ENCODE measurements around the gene SUPT6H. TPM values are rescaled to one million over a fixed set of nuclear protein-coding genes. Genes with fewer than 3 reads are reported as not detected.
A peak's percentile ranks its signal among the peaks of the same experiment; 100 is the strongest.

SUPT6H gene
- total RNA-seq (2014; rRNA removed; shearing (Covaris generic)) (39.7 and 45.0 TPM in 2 replicates), polyA plus RNA-seq (2016; fragmentation: Nextera tagmentation; extraction: Ambion mirVana) (26.5 and 27.3 TPM in 2 replicates)

DNA sequence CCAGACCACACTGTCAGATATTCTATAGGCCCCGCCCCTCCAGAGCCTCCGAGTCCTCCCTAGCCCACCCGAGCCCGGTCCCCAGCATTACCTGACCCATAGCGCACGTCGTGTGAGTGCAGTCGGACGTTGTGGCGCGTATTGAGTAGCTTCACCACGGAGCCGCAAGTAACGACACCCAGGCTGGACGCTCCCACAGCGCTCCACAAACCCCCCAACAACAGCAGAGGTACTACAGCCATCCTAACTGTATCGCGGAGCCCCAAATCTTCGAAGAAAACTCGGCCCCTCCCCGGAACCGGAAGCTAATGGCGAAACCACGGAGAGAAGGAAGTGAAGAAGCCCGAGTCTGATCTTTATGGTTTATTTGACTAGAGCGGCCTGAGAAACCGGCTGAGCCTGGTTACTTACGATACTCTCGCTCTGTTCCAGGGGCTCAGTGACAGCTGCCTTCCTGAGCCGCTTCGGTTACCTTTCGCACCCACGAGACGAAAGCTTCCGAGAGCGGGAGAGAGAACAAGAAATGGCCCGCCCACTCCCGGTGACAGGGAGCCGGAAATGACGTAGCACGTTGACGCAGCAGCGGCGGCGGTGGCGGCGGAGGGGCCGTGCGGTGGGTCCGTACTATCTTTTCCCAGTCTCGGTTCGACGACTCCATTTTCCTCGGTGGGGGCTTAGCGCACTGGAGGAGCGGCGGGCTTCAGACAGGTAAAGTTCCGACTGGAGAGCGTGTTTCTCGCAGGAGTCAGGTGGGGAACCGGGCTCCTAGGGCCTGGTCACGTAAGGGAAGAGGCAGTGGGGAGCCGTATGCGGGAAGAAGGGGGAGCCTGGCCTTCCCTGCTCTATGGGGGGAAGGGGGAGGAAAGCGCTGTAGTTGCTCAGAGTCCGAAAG, at the start of gene SUPT6H, which contains the start of gene SDF2:
Gene SUPT6H, plus strand, starts transcription at position 571 of the 892 bp plus-strand sequence. CDS start 11,197 bp downstream, outside the sequence.
Gene SDF2, minus strand, starts transcription at position 272 of the 892 bp plus-strand sequence. Its CDS starts 30 bp downstream, at position 242.
- Histone ChIP-seq H3K27me3 (replicated peaks; ENCODE audit: insufficient read depth) (no peaks in the 10 kb centered on the region), H3K79me2 (ENCODE audit: insufficient read depth) (peaks cover 100% of the 10 kb centered on the region), H4K20me1 (ENCODE audit: insufficient read depth) (no peaks in the 10 kb centered on the region), H3K9me3 (ENCODE audit: low read depth) (no peaks in the 10 kb centered on the region), H3K4me3 (peak within 1 kb of the TSS; percentile 96), H3K4me1 (ENCODE audit: insufficient read depth) (peaks cover 23% of the 10 kb centered on the region), H3K9ac (peak within 1 kb of the TSS; percentile 98), H3K27ac (peak within 1 kb of the TSS; percentile 96), H3K36me3 (ENCODE audit: low read depth) (no peaks in the 10 kb centered on the region), H3K9me2 (ENCODE audit: insufficient read depth) (no peaks in the 10 kb centered on the region), H2AFZ (peak within 1 kb of the TSS; percentile 97), H3F3A (ENCODE audit: insufficient read depth) (0 out of 2 replicates have a peak, but pooled peaks cover 4% of the 10 kb centered on the region), H3K4me2 (ENCODE audit: unreplicated experiment) (peak within 1 kb of the TSS; percentile 90)
- TF ChIP-seq EZH2 (IDR thresholded peaks at IDR 0.05; ENCODE audit: insufficient read depth, poor library complexity, severe bottlenecking) (no peak), EZH2phosphoT487 (IDR thresholded peaks at IDR 0.05; ENCODE audit: insufficient read depth, low read depth) (no peak)
- 1% methylated on average over 63 to 65 of the region's 66 CpGs for WGBS, 2 experiments (ENCODE audit: low coverage in 1 of 2, low lambda C conversion rate in 2 of 2, missing lambda C conversion rate in 2 of 2)
- in situ Hi-C loops (cut with MboI), result no loop called here
- peak; percentile 96 for DNase-seq

DNA sequence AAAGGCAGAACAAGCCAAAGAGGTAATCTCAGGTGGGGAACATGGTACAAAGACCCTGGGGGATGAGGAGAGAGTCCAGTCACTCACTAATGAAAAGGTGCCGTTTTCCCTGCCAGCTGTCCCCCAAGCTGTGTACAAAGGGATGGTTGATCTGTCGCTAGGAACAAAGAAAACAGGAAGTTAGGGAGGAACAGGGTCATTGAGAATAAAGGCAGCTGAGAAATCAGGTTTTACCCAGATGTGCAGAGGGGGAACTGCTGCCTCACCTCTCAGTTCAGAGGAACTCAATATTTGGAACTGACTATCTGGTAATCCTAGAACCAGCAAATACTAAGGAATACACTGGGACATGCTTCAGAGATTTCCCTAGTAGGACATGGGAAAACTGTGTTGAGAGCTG, 49.5 kb upstream of the SUPT6H start:
- Histone ChIP-seq H3K9me3 (ENCODE audit: low read depth) (no peaks in the 10 kb centered on the region), H2AFZ (no peak overlapping the region), H4K20me1 (ENCODE audit: insufficient read depth) (no peaks in the 10 kb centered on the region), H3K79me2 (ENCODE audit: insufficient read depth) (no peaks in the 10 kb centered on the region), H3K9me2 (ENCODE audit: insufficient read depth) (no peaks in the 10 kb centered on the region), H3K4me2 (ENCODE audit: unreplicated experiment) (no peak overlapping the region), H3K9ac (no peak overlapping the region), H3K27me3 (replicated peaks; ENCODE audit: insufficient read depth) (no peaks in the 10 kb centered on the region), H3K4me1 (ENCODE audit: insufficient read depth) (no peaks in the 10 kb centered on the region), H3F3A (ENCODE audit: insufficient read depth) (peaks cover 5% of the 10 kb centered on the region; the same call in 1 of the 2 replicates), H3K27ac (no peak overlapping the region), H3K4me3 (no peak overlapping the region), H3K36me3 (ENCODE audit: low read depth) (peaks cover 32% of the 10 kb centered on the region)
- 34 to 40% methylated on average over 2 of the region's 2 CpGs for WGBS, 2 experiments (ENCODE audit: low coverage in 1 of 2, low lambda C conversion rate in 2 of 2, missing lambda C conversion rate in 2 of 2)
- in situ Hi-C loops (cut with MboI), result no loop called here
- TF ChIP-seq EZH2phosphoT487 (IDR thresholded peaks at IDR 0.05; ENCODE audit: insufficient read depth, low read depth), result no peak
- TF ChIP-seq EZH2 (IDR thresholded peaks at IDR 0.05; ENCODE audit: insufficient read depth, poor library complexity, severe bottlenecking), result no peak
- no peak for DNase-seq

DNA sequence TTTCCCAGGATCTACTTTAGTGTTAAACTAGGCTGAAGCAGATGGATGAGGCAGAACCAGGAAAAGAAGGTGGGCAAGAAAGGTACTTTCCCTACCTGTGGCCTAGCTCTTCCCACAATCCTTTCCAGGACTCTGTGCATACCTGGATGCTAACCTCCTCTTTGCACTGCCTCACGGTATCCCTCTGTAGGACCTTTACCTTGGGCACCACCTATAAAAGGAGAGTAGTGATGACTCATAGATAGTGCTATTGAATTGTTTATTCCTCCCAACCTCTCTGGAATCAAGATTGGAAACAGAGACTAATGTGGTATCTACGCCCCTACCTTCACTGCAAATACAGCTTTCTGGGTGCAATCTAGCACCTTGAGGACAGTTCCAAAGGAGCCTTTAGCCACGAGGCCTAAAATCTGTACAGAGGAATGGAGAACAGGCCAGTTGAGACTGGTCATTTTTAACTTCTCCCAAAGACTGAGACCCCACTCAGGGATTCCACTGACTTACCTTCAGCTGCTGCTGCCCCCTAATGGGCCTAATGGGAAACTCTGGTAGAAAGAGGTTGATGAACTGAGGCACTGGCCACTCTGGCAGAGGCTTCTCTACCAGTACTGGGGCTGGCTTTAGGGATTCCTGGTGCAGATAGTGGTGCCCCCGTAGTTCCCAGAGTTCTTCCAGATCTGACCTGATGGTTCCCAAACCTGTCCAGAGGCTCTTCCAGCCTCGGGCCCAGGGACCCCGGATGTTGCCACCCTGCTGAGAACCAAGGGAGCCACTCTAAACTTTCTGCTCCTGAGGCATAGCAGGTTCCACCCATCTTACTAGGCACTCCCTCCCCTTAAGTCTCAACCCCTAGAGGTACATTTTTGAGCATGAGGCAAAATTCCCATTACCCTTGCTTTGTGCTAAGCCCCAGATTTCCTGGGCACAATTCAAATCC, 48.8 kb upstream of the SUPT6H start:
- DNase-seq, result peak; percentile 47
- Histone ChIP-seq H3K27ac (no peak overlapping the region), H3K36me3 (ENCODE audit: low read depth) (peaks cover 38% of the 10 kb centered on the region), H2AFZ (no peak overlapping the region), H3K9me3 (ENCODE audit: low read depth) (no peaks in the 10 kb centered on the region), H3K9ac (no peak overlapping the region), H4K20me1 (ENCODE audit: insufficient read depth) (no peaks in the 10 kb centered on the region), H3K79me2 (ENCODE audit: insufficient read depth) (no peaks in the 10 kb centered on the region), H3K9me2 (ENCODE audit: insufficient read depth) (no peaks in the 10 kb centered on the region), H3K4me1 (ENCODE audit: insufficient read depth) (no peaks in the 10 kb centered on the region), H3K4me2 (ENCODE audit: unreplicated experiment) (no peak overlapping the region), H3K4me3 (no peak overlapping the region), H3K27me3 (replicated peaks; ENCODE audit: insufficient read depth) (no peaks in the 10 kb centered on the region), H3F3A (ENCODE audit: insufficient read depth) (peaks cover 5% of the 10 kb centered on the region; the same call in 1 of the 2 replicates)
- in situ Hi-C loops (cut with MboI), result no loop called here
- TF ChIP-seq EZH2phosphoT487 (IDR thresholded peaks at IDR 0.05; ENCODE audit: insufficient read depth, low read depth) (no peak), EZH2 (IDR thresholded peaks at IDR 0.05; ENCODE audit: insufficient read depth, poor library complexity, severe bottlenecking) (no peak)
- 70 to 80% methylated on average over 6 of the region's 6 CpGs for WGBS, 2 experiments (ENCODE audit: low coverage in 1 of 2, low lambda C conversion rate in 2 of 2, missing lambda C conversion rate in 2 of 2)

DNA sequence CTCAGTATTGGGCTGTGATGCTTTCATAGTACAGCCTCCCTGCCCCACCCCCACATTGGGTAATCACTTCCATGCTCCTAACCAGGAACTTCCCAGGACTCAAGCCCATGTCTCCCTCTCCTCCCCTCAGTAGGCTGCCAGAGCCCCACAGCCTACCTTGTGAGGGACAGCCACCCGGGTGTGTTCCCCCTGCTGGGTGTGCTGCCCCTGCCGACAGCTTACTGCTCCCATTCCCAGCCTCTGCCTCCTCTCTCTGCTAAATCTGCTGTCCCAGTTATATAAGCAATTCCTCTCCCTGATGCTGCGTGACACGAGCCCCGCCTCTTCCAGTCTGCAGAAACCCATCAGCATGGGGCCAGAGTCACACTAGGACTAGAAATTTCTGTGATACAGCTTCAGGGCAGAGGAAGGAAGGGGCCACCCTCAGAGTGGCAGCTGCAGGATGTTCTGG, 48.0 kb upstream of the SUPT6H start, which contains the start of gene RSKR:
Gene RSKR, minus strand, starts transcription at position 255 of the 451 bp plus-strand sequence. Its CDS starts 24 bp downstream, at position 231.
- Histone ChIP-seq H3K4me2 (ENCODE audit: unreplicated experiment) (no peak within 1 kb of the TSS), H3K4me3 (no peak within 1 kb of the TSS), H3K27me3 (replicated peaks; ENCODE audit: insufficient read depth) (no peaks in the 10 kb centered on the region), H4K20me1 (ENCODE audit: insufficient read depth) (no peaks in the 10 kb centered on the region), H2AFZ (no peak within 1 kb of the TSS), H3F3A (ENCODE audit: insufficient read depth) (peaks cover 5% of the 10 kb centered on the region; the same call in 1 of the 2 replicates), H3K9me2 (ENCODE audit: insufficient read depth) (no peaks in the 10 kb centered on the region), H3K4me1 (ENCODE audit: insufficient read depth) (no peaks in the 10 kb centered on the region), H3K27ac (no peak within 1 kb of the TSS), H3K79me2 (ENCODE audit: insufficient read depth) (no peaks in the 10 kb centered on the region), H3K36me3 (ENCODE audit: low read depth) (peaks cover 46% of the 10 kb centered on the region), H3K9ac (no peak within 1 kb of the TSS), H3K9me3 (ENCODE audit: low read depth) (no peaks in the 10 kb centered on the region)
- DNase-seq, result peak; percentile 9
- 81 to 91% methylated on average over 5 of the region's 5 CpGs for whole genome bisulfite sequencing, 2 experiments (ENCODE audit: low coverage in 1 of 2, low lambda C conversion rate in 2 of 2, missing lambda C conversion rate in 2 of 2)
- in situ Hi-C loops (cut with MboI), result no loop called here
- TF ChIP-seq EZH2phosphoT487 (IDR thresholded peaks at IDR 0.05; ENCODE audit: insufficient read depth, low read depth) (no peak), EZH2 (IDR thresholded peaks at IDR 0.05; ENCODE audit: insufficient read depth, poor library complexity, severe bottlenecking) (no peak)
